Neural cell (in vitro differentiated cells): ENCODE data around the gene GPR35. TPM values are rescaled to one million over a fixed set of nuclear protein-coding genes. Genes with fewer than 3 reads are reported as not detected.

ENCODE experiments used
- H2AFZ ChIP-seq: fragments of 200-600, 300-800 bp; sonication (generic), shearing (Covaris generic); 2 replicates; pipeline ENCODE4 v1.6.0; 2014; ENCODE audit warnings: low read depth, mild to moderate bottlenecking, antibody characterized with exemption, low read length, moderate library complexity
- H3F3A ChIP-seq: fragments of 200-600 bp; shearing (Covaris generic); 2 replicates; pipeline ENCODE4 v1.6.1; 2016; ENCODE audit warnings: mild to moderate bottlenecking, moderate library complexity, mixed read lengths, antibody characterized with exemption, low read length; ENCODE audit not compliant: insufficient read depth, poor library complexity, severe bottlenecking
- H3K27ac ChIP-seq: fragments of 200-600, 300-800 bp; sonication (generic), shearing (Covaris generic); 2 replicates; pipeline ENCODE4 v1.5.1; 2014; ENCODE audit warnings: mild to moderate bottlenecking, low read length, moderate library complexity
- H3K27me3 ChIP-seq: fragments of 300-800, 200-600 bp; sonication (generic), shearing (Covaris generic); 2 replicates; pipeline ENCODE4 v1.6.0; 2014; ENCODE audit warnings: mild to moderate bottlenecking, low read depth, low read length, moderate library complexity; ENCODE audit not compliant: insufficient read depth
- H3K36me3 ChIP-seq: fragments of 300-800, 200-600 bp; sonication (generic), shearing (Covaris generic); 2 replicates; pipeline ENCODE4 v1.5.1; 2014; ENCODE audit warnings: mild to moderate bottlenecking, antibody characterized with exemption, low read length, moderate library complexity; ENCODE audit not compliant: insufficient read depth
- H3K4me2 ChIP-seq: fragments of 300-800, 200-600 bp; sonication (generic), shearing (Covaris generic); 2 replicates; pipeline ENCODE4 v1.6.0; 2014; ENCODE audit warnings: mild to moderate bottlenecking, low read length
- H3K4me3 ChIP-seq: fragments of 300-800, 200-600 bp; sonication (generic), shearing (Covaris generic); 2 replicates; pipeline ENCODE4 v1.5.1; 2014; ENCODE audit warnings: mild to moderate bottlenecking, low read length, moderate library complexity
- H3K79me2 ChIP-seq: fragments of 200-600 bp; shearing (Covaris generic); replicated peaks from 2 replicates; pipeline ENCODE4 v1.6.0; 2014; ENCODE audit warnings: mild to moderate bottlenecking, low read length, moderate library complexity; ENCODE audit not compliant: insufficient read depth
- H3K9ac ChIP-seq: fragments of 300-800, 200-600 bp; sonication (generic), shearing (Covaris generic); 2 replicates; pipeline ENCODE4 v1.6.1; 2016; ENCODE audit warnings: mild to moderate bottlenecking, low read length, mixed read lengths
- H3K9me2 ChIP-seq: fragments of 200-600 bp; shearing (Covaris generic); 2 replicates; pipeline ENCODE4 v1.6.1; 2016; ENCODE audit warnings: mild to moderate bottlenecking, low read length, mixed read lengths; ENCODE audit not compliant: insufficient read depth
- H3K9me3 ChIP-seq: fragments of 200-600, 300-800 bp; sonication (generic), shearing (Covaris generic); 2 replicates; pipeline ENCODE4 v1.6.1; 2016; ENCODE audit warnings: mild to moderate bottlenecking, mixed run types, low read length, moderate library complexity, mixed read lengths
- H4K20me1 ChIP-seq: fragments of 200-600 bp; shearing (Covaris generic); 2 replicates; pipeline ENCODE4 v1.6.1; 2016; ENCODE audit warnings: mild to moderate bottlenecking, mixed run types; ENCODE audit not compliant: insufficient read depth
- EP300 ChIP-seq: fragments of 450-650 bp; conservative IDR thresholded peaks from 2 replicates; pipeline ENCODE4 v1.6.1; 2014; ENCODE audit warnings: antibody characterized with exemption, mild to moderate bottlenecking, moderate library complexity; ENCODE audit not compliant: poor library complexity, severe bottlenecking
- EZH2 ChIP-seq: fragments of 200-600, 300-800 bp; shearing (Covaris generic), sonication (generic); IDR thresholded peaks from 2 replicates; pipeline ENCODE4 v1.6.1; 2014; ENCODE audit warnings: antibody characterized with exemption, low read length, borderline replicate concordance, mild to moderate bottlenecking; ENCODE audit not compliant: insufficient read depth, poor library complexity, severe bottlenecking
- MXI1 ChIP-seq: fragments of 450-650 bp; conservative IDR thresholded peaks from 2 replicates; pipeline ENCODE4 v1.6.1; 2014; ENCODE audit warnings: antibody characterized with exemption, mild to moderate bottlenecking; ENCODE audit not compliant: poor library complexity, severe bottlenecking
- POLR2AphosphoS5 ChIP-seq: IDR thresholded peaks from 2 replicates; pipeline ENCODE4 v1.6.1; 2012
- RAD21 ChIP-seq: fragments of 450-650 bp; conservative IDR thresholded peaks from 2 replicates; pipeline ENCODE4 v1.6.1; 2014; ENCODE audit warnings: antibody characterized with exemption, mild to moderate bottlenecking, moderate library complexity
- SMC3 ChIP-seq: fragments of 450-650 bp; conservative IDR thresholded peaks from 2 replicates; pipeline ENCODE4 v1.6.1; 2014; ENCODE audit warnings: antibody characterized with exemption, mild to moderate bottlenecking, moderate library complexity; ENCODE audit not compliant: poor library complexity
- TAF1 ChIP-seq: IDR thresholded peaks from 2 replicates; pipeline ENCODE4 v1.6.1; 2012; ENCODE audit warnings: low read depth
- polyA plus RNA-seq: library from polyadenylated mRNA; depleted of rRNA; stranded (reverse); fragments of >200 nt; gene quantifications from 2 replicates; pipeline ENCODE4 v1.2.3, GENCODE V29; 2014
- TF ChIP-seq, protein P1 (sequence below): fragments of 450-650 bp; IDR thresholded peaks from 2 replicates; pipeline ENCODE4 v1.5.1; 2014; ENCODE audit warnings: antibody characterized with exemption, mild to moderate bottlenecking, moderate library complexity; ENCODE audit not compliant: poor library complexity, severe bottlenecking
- TF ChIP-seq, protein P2 (sequence below): IDR thresholded peaks from 2 replicates; pipeline ENCODE4 v1.6.1; 2012; ENCODE audit warnings: borderline replicate concordance

Gene GPR35
- polyA plus RNA-seq, 1 donor from 2014 or later, result 2.8 TPM

DNA sequence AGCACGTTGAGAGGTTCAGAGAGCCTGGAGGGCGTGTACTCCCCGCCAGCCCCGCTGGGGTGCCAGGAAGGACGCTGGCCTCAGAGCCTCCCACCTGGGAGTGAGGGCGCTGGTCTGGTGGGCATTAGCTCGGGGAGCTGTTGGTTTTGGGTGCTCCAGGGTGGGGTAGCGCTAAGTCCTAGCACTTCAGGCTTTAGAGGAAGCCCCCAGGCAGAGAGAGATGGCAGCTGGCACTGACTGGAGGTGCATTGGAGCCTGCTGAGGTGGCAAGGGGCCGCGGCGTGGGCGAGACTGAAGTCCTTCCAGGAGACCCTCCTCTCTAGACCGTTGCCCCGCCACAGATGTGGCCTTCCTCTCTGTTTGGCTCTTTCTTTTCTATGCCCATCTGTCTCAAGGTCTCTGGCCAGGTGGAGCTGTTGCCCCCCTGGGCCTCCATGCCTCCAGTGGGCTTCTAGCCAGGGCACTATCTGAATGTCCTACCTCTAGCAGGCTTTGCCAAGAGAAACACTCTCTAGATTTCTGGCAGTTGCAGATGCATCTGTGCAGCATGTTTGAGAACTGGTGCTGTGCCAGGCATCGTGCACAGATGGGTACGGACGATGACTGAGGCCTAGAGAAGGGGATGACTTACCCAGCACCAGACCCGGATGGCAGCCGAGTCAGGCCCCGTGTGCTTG, 32.1 kb upstream of the GPR35 start:
- Histone ChIP-seq H3K36me3 (no peaks in the 10 kb centered on the region), H3K4me2 (no peak overlapping the region), H2AFZ (no peak overlapping the region), H3K9me3 (no peaks in the 10 kb centered on the region), H3K27ac (no peak overlapping the region), H3K27me3 (no peaks in the 10 kb centered on the region), H3K79me2 (peaks cover 9% of the 10 kb centered on the region), H3K9me2 (no peaks in the 10 kb centered on the region), H3F3A (no peaks in the 10 kb centered on the region), H3K9ac (no peak overlapping the region), H3K4me3 (no peak overlapping the region), H4K20me1 (no peaks in the 10 kb centered on the region)
- no peak for TF ChIP-seq TAF1
- TF ChIP-seq SMC3, result no peak
- TF ChIP-seq, protein P1, sequence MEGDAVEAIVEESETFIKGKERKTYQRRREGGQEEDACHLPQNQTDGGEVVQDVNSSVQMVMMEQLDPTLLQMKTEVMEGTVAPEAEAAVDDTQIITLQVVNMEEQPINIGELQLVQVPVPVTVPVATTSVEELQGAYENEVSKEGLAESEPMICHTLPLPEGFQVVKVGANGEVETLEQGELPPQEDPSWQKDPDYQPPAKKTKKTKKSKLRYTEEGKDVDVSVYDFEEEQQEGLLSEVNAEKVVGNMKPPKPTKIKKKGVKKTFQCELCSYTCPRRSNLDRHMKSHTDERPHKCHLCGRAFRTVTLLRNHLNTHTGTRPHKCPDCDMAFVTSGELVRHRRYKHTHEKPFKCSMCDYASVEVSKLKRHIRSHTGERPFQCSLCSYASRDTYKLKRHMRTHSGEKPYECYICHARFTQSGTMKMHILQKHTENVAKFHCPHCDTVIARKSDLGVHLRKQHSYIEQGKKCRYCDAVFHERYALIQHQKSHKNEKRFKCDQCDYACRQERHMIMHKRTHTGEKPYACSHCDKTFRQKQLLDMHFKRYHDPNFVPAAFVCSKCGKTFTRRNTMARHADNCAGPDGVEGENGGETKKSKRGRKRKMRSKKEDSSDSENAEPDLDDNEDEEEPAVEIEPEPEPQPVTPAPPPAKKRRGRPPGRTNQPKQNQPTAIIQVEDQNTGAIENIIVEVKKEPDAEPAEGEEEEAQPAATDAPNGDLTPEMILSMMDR, result no peak
- no peak for TF ChIP-seq EZH2
- no peak for TF ChIP-seq EP300
- TF ChIP-seq RAD21, result no peak
- TF ChIP-seq MXI1, result no peak
- TF ChIP-seq, protein P2, sequence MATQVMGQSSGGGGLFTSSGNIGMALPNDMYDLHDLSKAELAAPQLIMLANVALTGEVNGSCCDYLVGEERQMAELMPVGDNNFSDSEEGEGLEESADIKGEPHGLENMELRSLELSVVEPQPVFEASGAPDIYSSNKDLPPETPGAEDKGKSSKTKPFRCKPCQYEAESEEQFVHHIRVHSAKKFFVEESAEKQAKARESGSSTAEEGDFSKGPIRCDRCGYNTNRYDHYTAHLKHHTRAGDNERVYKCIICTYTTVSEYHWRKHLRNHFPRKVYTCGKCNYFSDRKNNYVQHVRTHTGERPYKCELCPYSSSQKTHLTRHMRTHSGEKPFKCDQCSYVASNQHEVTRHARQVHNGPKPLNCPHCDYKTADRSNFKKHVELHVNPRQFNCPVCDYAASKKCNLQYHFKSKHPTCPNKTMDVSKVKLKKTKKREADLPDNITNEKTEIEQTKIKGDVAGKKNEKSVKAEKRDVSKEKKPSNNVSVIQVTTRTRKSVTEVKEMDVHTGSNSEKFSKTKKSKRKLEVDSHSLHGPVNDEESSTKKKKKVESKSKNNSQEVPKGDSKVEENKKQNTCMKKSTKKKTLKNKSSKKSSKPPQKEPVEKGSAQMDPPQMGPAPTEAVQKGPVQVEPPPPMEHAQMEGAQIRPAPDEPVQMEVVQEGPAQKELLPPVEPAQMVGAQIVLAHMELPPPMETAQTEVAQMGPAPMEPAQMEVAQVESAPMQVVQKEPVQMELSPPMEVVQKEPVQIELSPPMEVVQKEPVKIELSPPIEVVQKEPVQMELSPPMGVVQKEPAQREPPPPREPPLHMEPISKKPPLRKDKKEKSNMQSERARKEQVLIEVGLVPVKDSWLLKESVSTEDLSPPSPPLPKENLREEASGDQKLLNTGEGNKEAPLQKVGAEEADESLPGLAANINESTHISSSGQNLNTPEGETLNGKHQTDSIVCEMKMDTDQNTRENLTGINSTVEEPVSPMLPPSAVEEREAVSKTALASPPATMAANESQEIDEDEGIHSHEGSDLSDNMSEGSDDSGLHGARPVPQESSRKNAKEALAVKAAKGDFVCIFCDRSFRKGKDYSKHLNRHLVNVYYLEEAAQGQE, result no peak
- no peak for TF ChIP-seq POLR2AphosphoS5

- H3K79me2 ChIP-seq, result peaks cover 2% of the 10 kb centered on the region
- H3K27me3 ChIP-seq, result no peaks in the 10 kb centered on the region
- no peaks in the 10 kb centered on the region for H3F3A ChIP-seq
- H3K9me2 ChIP-seq, result no peaks in the 10 kb centered on the region
- H3K27ac ChIP-seq, result no peak overlapping the region
- no peaks in the 10 kb centered on the region for H4K20me1 ChIP-seq
- H3K9me3 ChIP-seq, result no peaks in the 10 kb centered on the region
- H3K4me3 ChIP-seq, result no peak overlapping the region
- no peaks in the 10 kb centered on the region for H3K36me3 ChIP-seq
- no peak overlapping the region for H2AFZ ChIP-seq
- H3K9ac ChIP-seq, result no peak overlapping the region
- TF ChIP-seq TAF1 (no peak), POLR2AphosphoS5 (no peak)
- H3K4me2 ChIP-seq, result no peak overlapping the region
Measured at GRCh38 chr2:240593703-240594451, 31.4 kb upstream of the GPR35 start.
